ENCODE measurements around the gene CFAP74. TPM values are rescaled to one million over a fixed set of nuclear protein-coding genes. Genes with fewer than 3 reads are reported as not detected.
"Not testable (repeated sequence)": the region's sequence is repeated elsewhere in the genome, so short reads cannot be mapped to it uniquely, and the experiment has no call there.

CFAP74 gene
- total RNA-seq, 2 experiments from 2014 or later: not detected

GRCh38 chr1:1889847-1890505 lies 113.6 kb downstream of the CFAP74 start:
- peaks cover 75% of the 10 kb centered on the region for H3K4me1 ChIP-seq (ENCODE audit: insufficient read depth, low read length)
- peak overlapping the region; percentile 67 to 84 for H3K27ac ChIP-seq (ENCODE audit: low read depth in 1 of 2, low read length in 2 of 2)
- H3K27me3 ChIP-seq (ENCODE audit: control insufficient read depth in 1 of 2, insufficient read depth in 2 of 2, low read length in 2 of 2): no peaks in the 10 kb centered on the region
- peaks cover 26% of the 10 kb centered on the region for H3K36me3 Mint-ChIP-seq (ENCODE audit: low read depth)
- H3K4me3 Mint-ChIP-seq: peak overlapping the region; percentile 92
- H3K9me3 ChIP-seq (ENCODE audit: control insufficient read depth in 1 of 2, insufficient read depth in 1 of 2, low read length in 2 of 2): no peaks in the 10 kb centered on the region
- H3K27ac Mint-ChIP-seq: peak overlapping the region; percentile 90
- H3K27me3 Mint-ChIP-seq: no peaks in the 10 kb centered on the region
- H3K9me3 Mint-ChIP-seq: no peaks in the 10 kb centered on the region
- peak in 8 of 14 experiments; percentile 15 to 73 (median 39) for DNase-seq
- H3K4me3 ChIP-seq (ENCODE audit: low read length): peak overlapping the region; percentile 66
- no peaks in the 10 kb centered on the region for H3K36me3 ChIP-seq (ENCODE audit: insufficient read depth, low read length)
- intact Hi-C loops (cut with DNase I, micrococcal nuclease): loop anchor here (2.0 to 5.0 kb wide), 2 partner anchors 48 to 111 kb away; partner anchors contain the start of gene NADK (in 1 of the 2)
- ChIA-PET CTCF (interaction anchor here (0.7 kb wide), 1 partner anchor 31 kb away, joined by 4 read pairs; no protein-coding TSS in a partner anchor), POLR2A (interaction anchor here (0.6 to 1.5 kb wide), 2 partner anchors 54 to 110 kb away, joined by 3 to 4 read pairs; no protein-coding TSS in a partner anchor)
- H3K4me1 Mint-ChIP-seq (ENCODE audit: low read depth): peaks cover 55% of the 10 kb centered on the region
- ATAC-seq (ENCODE audit: poor library complexity): peak; percentile 6
- TF ChIP-seq, protein P1, sequence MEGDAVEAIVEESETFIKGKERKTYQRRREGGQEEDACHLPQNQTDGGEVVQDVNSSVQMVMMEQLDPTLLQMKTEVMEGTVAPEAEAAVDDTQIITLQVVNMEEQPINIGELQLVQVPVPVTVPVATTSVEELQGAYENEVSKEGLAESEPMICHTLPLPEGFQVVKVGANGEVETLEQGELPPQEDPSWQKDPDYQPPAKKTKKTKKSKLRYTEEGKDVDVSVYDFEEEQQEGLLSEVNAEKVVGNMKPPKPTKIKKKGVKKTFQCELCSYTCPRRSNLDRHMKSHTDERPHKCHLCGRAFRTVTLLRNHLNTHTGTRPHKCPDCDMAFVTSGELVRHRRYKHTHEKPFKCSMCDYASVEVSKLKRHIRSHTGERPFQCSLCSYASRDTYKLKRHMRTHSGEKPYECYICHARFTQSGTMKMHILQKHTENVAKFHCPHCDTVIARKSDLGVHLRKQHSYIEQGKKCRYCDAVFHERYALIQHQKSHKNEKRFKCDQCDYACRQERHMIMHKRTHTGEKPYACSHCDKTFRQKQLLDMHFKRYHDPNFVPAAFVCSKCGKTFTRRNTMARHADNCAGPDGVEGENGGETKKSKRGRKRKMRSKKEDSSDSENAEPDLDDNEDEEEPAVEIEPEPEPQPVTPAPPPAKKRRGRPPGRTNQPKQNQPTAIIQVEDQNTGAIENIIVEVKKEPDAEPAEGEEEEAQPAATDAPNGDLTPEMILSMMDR (IDR thresholded peaks at IDR 0.05): no peak

GRCh38 chr1:1889090-1889750 lies 114.4 kb downstream of the CFAP74 start:
- peak overlapping the region; percentile 90 for H3K27ac Mint-ChIP-seq
- H3K9me3 ChIP-seq (ENCODE audit: control insufficient read depth in 1 of 2, insufficient read depth in 1 of 2, low read length in 2 of 2): no peaks in the 10 kb centered on the region
- intact Hi-C loops (cut with DNase I, micrococcal nuclease): loop anchor here (5.0 kb wide), 1 partner anchor 47 kb away; no protein-coding TSS in a partner anchor
- H3K27me3 Mint-ChIP-seq: no peaks in the 10 kb centered on the region
- no peaks in the 10 kb centered on the region for H3K36me3 ChIP-seq (ENCODE audit: insufficient read depth, low read length)
- TF ChIP-seq, protein P1 (IDR thresholded peaks at IDR 0.05): no peak
- peaks cover 75% of the 10 kb centered on the region for H3K4me1 ChIP-seq (ENCODE audit: insufficient read depth, low read length)
- H3K27me3 ChIP-seq (ENCODE audit: control insufficient read depth in 1 of 2, insufficient read depth in 2 of 2, low read length in 2 of 2): no peaks in the 10 kb centered on the region
- H3K9me3 Mint-ChIP-seq: no peaks in the 10 kb centered on the region
- POLR2A ChIA-PET: interaction anchor here (0.6 to 1.5 kb wide), 4 partner anchors 17 to 109 kb away, joined by 3 to 5 read pairs (median 4); no protein-coding TSS in a partner anchor
- peak overlapping the region; percentile 30 to 67 for H3K27ac ChIP-seq (ENCODE audit: low read depth in 1 of 2, low read length in 2 of 2)
- no peak for ATAC-seq (ENCODE audit: poor library complexity)
- DNase-seq: no peak
- H3K4me1 Mint-ChIP-seq (ENCODE audit: low read depth): peaks cover 48% of the 10 kb centered on the region
- CTCF ChIA-PET: interaction anchor here (0.7 to 4.6 kb wide), 4 partner anchors 8 to 31 kb away, joined by 3 to 27 read pairs (median 4); no protein-coding TSS in a partner anchor
- peak overlapping the region; percentile 92 for H3K4me3 Mint-ChIP-seq
- peak overlapping the region; percentile 66 for H3K4me3 ChIP-seq (ENCODE audit: low read length)
- H3K36me3 Mint-ChIP-seq (ENCODE audit: low read depth): peaks cover 27% of the 10 kb centered on the region

GRCh38 chr1:1883890-1884289 lies 119.7 kb downstream of the CFAP74 start:
- ATAC-seq (ENCODE audit: poor library complexity); H3K27me3 Mint-ChIP-seq; H3K9me3 Mint-ChIP-seq; DNase-seq; H3K27ac ChIP-seq (ENCODE audit: low read depth in 1 of 2, low read length in 2 of 2); H3K27me3 ChIP-seq (ENCODE audit: control insufficient read depth in 1 of 2, insufficient read depth in 2 of 2, low read length in 2 of 2); H3K9me3 ChIP-seq (ENCODE audit: control insufficient read depth in 1 of 2, insufficient read depth in 1 of 2, low read length in 2 of 2); H3K4me3 ChIP-seq (ENCODE audit: low read length); H3K36me3 ChIP-seq (ENCODE audit: insufficient read depth, low read length); intact Hi-C loops (cut with DNase I, micrococcal nuclease): not testable (repeated sequence)
- Mint-ChIP-seq H3K27ac (peak overlapping the region; percentile 71), H3K4me1 (ENCODE audit: low read depth) (peaks cover 73% of the 10 kb centered on the region), H3K36me3 (ENCODE audit: low read depth) (peaks cover 33% of the 10 kb centered on the region), H3K4me3 (peak overlapping the region; percentile 69)
- POLR2A ChIA-PET: interaction anchor here (0.6 to 2.1 kb wide), 3 partner anchors 25 to 104 kb away, joined by 3 to 6 read pairs (median 3); no protein-coding TSS in a partner anchor
- CTCF ChIA-PET: interaction anchor here (0.6 to 1.1 kb wide), 3 partner anchors 8 to 535 kb away, joined by 3 read pairs; no protein-coding TSS in a partner anchor
- H3K4me1 ChIP-seq (ENCODE audit: insufficient read depth, low read length): peaks cover 93% of the 10 kb centered on the region
